ENCODE data around the gene KRT23.
A peak's percentile ranks its signal among the peaks of the same experiment; 100 is the strongest.

The KRT23 gene

GRCh38 chr17:40912486-40913210 lies 24.8 kb downstream of the KRT23 start:
- no peak for DNase-seq (ENCODE audit: extremely low read depth in 1 of 2, low read depth in 1 of 2)

DNA sequence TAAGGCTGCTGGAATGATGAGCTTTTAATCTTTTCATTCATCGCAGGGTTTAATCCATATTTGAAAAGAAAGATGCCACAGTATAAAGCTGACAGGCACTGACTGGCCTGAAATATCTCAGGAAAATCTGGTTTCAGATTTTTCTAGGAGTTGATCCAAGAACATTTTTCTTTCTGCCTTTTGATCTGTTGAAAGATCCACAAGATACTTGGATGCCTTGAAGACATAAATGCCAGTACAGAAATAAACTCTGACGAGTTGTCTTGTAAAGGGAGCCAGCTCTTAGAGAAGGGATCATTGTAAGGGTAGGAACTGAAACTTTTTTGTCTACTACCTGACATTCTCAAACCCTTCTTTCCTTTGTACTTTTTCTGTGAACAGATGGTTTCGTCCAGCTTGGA lies 27.0 kb downstream of the KRT23 start:
- no peak for DNase-seq (ENCODE audit: extremely low read depth in 1 of 2, low read depth in 1 of 2)

GRCh38 chr17:40909755-40910154 lies 27.7 kb downstream of the KRT23 start:
- no peak for DNase-seq (ENCODE audit: extremely low read depth in 1 of 2, low read depth in 1 of 2)

- peak; percentile 33 to 45 for DNase-seq (ENCODE audit: extremely low read depth in 1 of 2, low read depth in 1 of 2)
Observed at GRCh38 chr17:40909351-40909750, 28.1 kb downstream of the KRT23 start.

DNA sequence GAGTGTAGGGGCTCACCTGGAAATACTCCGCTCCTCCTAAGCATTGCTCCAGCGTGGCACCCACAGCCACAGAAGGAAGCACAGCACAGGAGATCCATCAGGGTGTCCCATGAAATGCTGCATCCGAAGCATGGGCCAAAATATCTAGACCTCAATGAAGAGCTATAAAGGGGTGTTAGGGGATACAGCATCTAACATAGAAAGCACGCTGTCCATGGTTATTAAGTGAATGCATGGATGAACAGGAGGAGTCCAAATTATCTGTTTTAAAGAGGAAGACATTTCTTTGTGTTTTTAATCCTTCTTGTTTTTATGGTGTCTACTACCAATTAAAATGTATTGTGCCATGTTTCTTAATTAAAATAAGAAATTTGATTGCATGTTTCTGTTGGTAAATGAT lies 30.8 kb downstream of the KRT23 start:
- DNase-seq (ENCODE audit: extremely low read depth in 1 of 2, low read depth in 1 of 2) = no peak

DNA sequence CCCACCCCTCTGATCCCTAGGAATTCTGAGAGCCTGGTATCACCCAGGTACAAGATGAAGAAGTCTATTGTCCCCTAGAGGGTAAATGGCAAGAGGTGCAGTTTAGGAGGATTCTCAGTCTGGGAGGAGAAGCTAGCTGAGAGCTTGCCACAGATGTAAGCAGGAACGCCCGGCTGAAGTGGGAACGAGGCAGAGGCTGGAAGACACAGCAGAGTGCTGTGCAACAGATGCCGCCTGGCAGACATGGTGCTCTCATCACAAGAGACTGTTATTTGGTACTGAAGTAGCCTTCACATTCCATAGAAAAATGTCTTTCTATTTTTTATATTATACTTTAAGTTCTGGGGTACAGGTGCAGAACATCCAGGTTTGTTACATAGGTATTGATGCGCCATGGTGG lies 32.1 kb downstream of the KRT23 start:
- no peak for DNase-seq (ENCODE audit: extremely low read depth in 1 of 2, low read depth in 1 of 2)

DNA sequence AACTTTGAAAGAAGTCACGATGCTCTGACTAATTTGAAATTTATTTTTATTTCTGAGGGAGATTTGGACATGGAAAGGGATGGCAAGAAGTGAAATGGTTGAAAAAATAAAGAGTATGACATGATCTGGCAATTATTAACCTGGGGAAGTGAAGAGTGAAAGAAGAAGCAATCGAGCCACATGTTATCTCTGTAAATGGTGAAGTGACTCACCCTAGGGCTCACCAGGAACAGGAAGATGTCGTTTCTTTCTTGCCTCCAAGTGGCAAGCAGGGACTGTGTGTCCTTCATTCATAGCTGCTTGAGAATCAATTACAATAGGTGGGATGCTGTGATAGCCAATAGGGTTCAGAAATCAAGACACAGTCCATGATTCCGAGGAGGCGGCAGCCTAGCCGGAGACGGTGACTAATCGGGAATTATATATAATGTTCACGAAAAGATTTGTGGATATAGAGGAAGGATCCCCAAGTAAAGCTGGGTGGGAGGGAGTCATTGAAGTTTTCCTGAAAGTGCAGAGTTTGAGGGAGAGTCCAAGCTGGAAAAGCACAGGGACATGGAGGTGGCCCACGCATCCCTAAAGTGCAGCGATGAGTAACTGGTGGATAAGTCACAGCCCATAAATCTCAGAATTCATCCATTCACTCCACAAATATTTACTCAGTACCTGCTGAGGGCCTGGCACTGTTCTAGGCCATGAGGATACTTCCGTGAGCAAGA lies 34.2 kb downstream of the KRT23 start:
- DNase-seq (ENCODE audit: extremely low read depth in 1 of 2, low read depth in 1 of 2) = no peak

- DNase-seq (ENCODE audit: extremely low read depth in 1 of 2, low read depth in 1 of 2) = no peak
Observed at GRCh38 chr17:40902498-40902897, 34.9 kb downstream of the KRT23 start.

DNA sequence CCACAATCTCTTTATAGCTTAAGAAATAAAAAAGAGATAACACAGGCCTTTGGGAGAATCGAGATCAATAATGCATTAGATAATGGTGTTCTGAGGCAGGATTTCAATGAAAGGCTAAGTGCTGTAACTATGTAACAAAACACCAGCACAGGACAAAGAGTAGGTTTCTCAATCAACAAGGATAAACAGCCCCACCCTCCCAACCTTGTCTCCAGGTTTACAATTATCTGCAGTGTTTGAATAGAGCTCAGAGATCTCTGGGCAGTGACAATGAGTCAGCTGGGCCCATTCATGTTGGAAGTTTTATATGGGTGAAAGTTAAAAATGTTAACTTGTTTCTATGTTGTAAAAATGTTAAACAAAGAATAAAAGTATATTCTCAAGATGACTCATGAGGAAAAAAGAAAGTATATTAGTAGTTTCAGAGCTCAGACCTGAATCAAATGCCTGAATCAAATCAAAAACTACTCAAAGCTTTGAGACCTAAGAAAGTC lies 35.4 kb downstream of the KRT23 start:
- DNase-seq (ENCODE audit: extremely low read depth in 1 of 2, low read depth in 1 of 2) = no peak

- no peak for DNase-seq (ENCODE audit: extremely low read depth in 1 of 2, low read depth in 1 of 2)
Observed at GRCh38 chr17:40900809-40901356, 36.6 kb downstream of the KRT23 start.

GRCh38 chr17:40896916-40897455 lies 40.5 kb downstream of the KRT23 start:
- no peak for DNase-seq (ENCODE audit: extremely low read depth in 1 of 2, low read depth in 1 of 2)

GRCh38 chr17:40895106-40895730 lies 42.2 kb downstream of the KRT23 start:
- no peak for DNase-seq (ENCODE audit: extremely low read depth in 1 of 2, low read depth in 1 of 2)

- no peak for DNase-seq (ENCODE audit: extremely low read depth in 1 of 2, low read depth in 1 of 2)
Observed at GRCh38 chr17:40888196-40888720, 49.2 kb downstream of the KRT23 start.

GRCh38 chr17:40886090-40886489 lies 51.4 kb downstream of the KRT23 start:
- DNase-seq (ENCODE audit: extremely low read depth in 1 of 2, low read depth in 1 of 2) = no peak

GRCh38 chr17:40884708-40885512 lies 52.5 kb downstream of the KRT23 start, which contains the start of gene KRT20:
KRT20 (minus strand) TSS chr17:40885242; CDS start chr17:40885185, 57 bp downstream.
- no peak for DNase-seq (ENCODE audit: extremely low read depth in 1 of 2, low read depth in 1 of 2)

- no peak for DNase-seq (ENCODE audit: extremely low read depth in 1 of 2, low read depth in 1 of 2)
Observed at GRCh38 chr17:40883626-40884334, 53.7 kb downstream of the KRT23 start.

DNA sequence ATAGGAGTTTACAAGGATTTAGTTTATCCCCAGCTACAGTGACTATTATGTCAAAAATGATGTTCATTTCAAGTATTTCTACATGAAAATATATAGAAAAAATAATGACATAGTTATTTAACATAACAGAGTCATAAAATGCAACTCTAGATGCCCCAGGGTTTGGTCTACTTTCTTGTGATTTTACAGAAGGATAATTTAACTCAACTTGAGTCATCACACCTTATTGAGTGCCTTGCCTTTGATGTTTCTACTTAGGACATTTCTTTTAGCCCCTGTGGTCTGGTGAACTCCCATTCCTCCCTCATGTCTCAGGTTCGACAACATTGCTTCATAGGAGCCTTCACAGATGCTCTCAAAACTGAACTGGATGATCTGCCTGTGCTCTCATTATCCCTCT lies 54.4 kb downstream of the KRT23 start:
- no peak for DNase-seq (ENCODE audit: extremely low read depth in 1 of 2, low read depth in 1 of 2)

DNA sequence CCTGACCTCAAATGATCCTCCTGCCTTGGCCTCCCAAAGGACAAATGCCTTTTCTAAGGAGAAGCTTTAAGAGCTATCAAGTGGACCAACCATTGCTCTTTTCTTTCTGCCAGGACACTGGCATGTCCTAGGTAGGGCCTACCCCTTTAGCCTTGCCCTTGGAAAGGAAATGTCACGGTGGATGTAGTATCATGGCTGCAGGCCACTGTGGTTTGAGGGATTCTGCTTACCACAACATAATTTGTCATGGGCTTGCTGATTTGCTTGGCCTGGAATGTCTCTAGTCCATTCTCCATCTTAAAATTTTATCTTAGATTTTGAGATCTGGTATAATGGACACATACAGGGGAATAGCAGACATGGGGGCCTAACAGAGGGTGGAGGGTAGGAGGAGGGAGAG lies 58.4 kb downstream of the KRT23 start:
- DNase-seq (ENCODE audit: extremely low read depth in 1 of 2, low read depth in 1 of 2) = no peak

DNA sequence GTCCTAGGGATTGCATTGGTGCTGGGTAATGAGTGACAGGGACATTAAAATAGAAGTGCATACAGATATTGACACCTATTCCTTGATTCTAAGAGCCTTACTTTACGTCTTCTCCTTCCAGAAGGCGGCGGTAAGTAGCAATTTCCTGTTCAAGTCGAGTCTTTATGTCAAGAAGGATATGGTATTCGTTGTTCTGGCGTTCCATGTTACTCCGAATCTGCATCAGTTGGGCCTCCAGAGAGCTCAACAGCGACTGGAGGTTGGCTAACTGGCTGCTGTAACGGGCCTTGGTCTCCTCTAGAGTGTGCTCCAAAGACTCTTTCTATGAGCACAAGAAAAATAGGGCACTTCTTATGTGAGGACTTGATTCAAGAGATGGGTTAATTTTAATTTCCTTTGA lies 59.4 kb downstream of the KRT23 start:
- no peak for DNase-seq (ENCODE audit: extremely low read depth in 1 of 2, low read depth in 1 of 2)

GRCh38 chr17:40873801-40874200 lies 63.6 kb downstream of the KRT23 start:
- DNase-seq (ENCODE audit: extremely low read depth in 1 of 2, low read depth in 1 of 2) = no peak

Data from activated CD8-positive, alpha-beta memory T cell treated with anti-CD3 and anti-CD28 coated beads for 1 hour (primary cell).